ENCODE measurements around the gene BOD1.

DNA sequence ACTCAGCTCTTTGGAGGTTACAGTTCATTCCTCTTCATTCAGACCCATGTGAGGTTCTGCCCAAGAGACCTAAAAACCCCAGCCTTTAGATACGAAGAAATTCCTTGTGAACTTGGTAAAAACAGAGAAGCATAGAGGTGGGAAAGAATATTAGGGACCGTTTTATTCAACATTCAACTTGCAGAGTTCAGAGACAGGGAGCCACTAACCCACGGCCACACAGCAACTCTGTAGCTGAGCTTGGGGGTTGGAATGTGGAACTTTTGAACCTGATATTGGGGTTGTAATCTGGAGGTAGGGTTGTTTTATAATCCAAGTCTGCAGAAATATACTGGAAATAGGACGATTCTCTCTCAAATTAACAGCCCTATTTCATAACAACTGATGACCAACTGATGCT lies 10.8 kb upstream of the BOD1 start:
- TF ChIP-seq SIN3A (IDR thresholded peaks at IDR 0.05; ENCODE audit: low read depth, low read length) (no peak), POLR2A (IDR thresholded peaks at IDR 0.05; ENCODE audit: low read depth, low read length) (no peak), RFX5 (IDR thresholded peaks at IDR 0.05; ENCODE audit: low read depth, low read length) (no peak), ZNF24 (IDR thresholded peaks at IDR 0.05) (no peak), POLR2AphosphoS5 (IDR thresholded peaks at IDR 0.05; ENCODE audit: low read length) (no peak)
- TF ChIP-seq, protein P1, sequence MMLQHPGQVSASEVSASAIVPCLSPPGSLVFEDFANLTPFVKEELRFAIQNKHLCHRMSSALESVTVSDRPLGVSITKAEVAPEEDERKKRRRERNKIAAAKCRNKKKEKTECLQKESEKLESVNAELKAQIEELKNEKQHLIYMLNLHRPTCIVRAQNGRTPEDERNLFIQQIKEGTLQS (IDR thresholded peaks at IDR 0.05; ENCODE audit: borderline replicate concordance, extremely low read depth, low read depth, low read length) = no peak

Data from GM12878 (cell line).